Activated CD8-positive, alpha-beta memory T cell treated with anti-CD3 and anti-CD28 coated beads for 48 hours (primary cell): ENCODE measurements around the gene ZIC2.
"Not testable (repeated sequence)": the region's sequence is repeated elsewhere in the genome, so short reads cannot be mapped to it uniquely, and the experiment has no call there.

Source experiments
- DNase-seq, 3 experiments: peaks; one replicate each; pipeline ENCODE4 v3.0.0-alpha.2; 2020; ENCODE audit warnings: low read depth in 2 of 3, low spot score in 2 of 3

The ZIC2 gene

GRCh38 chr13:100014621-100015020 lies 33.0 kb downstream of the ZIC2 start:
- DNase-seq: no peak

- DNase-seq: no peak
These were observed 38.3 kb downstream of the ZIC2 start for GRCh38 chr13:100019780-100020356.

- DNase-seq: no peak
These were observed 41.2 kb downstream of the ZIC2 start for GRCh38 chr13:100022798-100023197.

GRCh38 chr13:100024023-100024422 lies 42.4 kb downstream of the ZIC2 start:
- DNase-seq: no peak

- DNase-seq: no peak
These were observed 48.3 kb downstream of the ZIC2 start for GRCh38 chr13:100029933-100030332.

- not testable (repeated sequence) for DNase-seq
These were observed 51.1 kb downstream of the ZIC2 start for GRCh38 chr13:100032642-100033041.

GRCh38 chr13:100035936-100036335 lies 54.4 kb downstream of the ZIC2 start:
- no peak for DNase-seq
